ENCODE results near the gene SETD1A.
A peak's percentile ranks its signal among the peaks of the same experiment; 100 is the strongest.

SETD1A gene

DNA sequence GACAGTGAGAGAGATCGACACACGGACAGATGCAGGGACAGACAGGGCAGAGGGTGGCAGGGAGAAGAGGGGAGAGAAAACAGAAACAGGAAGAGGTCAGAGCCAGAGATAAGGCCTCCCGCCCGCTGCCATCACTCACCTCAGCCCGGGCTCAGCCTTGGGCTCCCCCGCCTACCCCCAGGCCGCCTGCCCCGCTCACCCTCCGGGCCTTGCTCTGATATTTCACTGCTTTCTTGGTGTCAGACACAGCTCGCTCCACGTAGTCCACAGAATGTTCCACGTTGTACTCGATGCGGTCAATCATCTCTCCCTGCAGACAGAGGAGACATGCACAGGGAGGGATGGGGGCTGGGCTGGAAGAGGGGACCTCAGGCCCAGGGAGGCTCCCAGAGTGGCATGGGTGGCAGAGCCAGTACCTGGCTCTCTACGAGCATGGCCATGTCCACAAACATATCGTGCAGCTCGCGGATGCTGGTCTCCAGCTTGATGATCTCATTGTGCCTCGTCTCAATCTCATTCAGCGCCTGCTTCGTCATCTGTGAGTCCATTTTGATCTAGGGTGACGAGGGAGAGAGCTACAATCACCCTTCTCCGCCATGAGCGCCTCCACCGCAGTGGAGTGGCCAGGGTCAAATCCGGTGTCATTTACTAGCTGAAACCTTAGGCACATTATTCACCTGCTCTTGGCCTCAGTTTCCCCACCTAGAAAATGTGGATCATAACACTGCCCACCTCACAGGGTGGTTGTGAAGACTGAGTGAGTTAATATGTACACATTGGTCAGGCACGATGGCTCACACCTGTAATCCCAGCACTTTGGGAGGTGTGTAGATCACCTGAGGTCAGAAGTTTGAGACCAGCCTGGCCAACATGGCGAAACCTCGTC, 35.6 kb downstream of the SETD1A start:
- in situ Hi-C loops (cut with MboI; ENCODE audit: low pct_unique_long_range_greater_than_20kb, low sequenced_read_pairs): no loop called here

GRCh38 chr16:30995927-30996323, 38.4 kb downstream of the SETD1A start:
- DNase-seq: no peak
- in situ Hi-C loops (cut with MboI; ENCODE audit: low pct_unique_long_range_greater_than_20kb, low sequenced_read_pairs): no loop called here

More for the DNA sequence above, 35.6 kb downstream of the SETD1A start:
- peak; percentile 58 for DNase-seq

- in situ Hi-C loops (cut with MboI; ENCODE audit: low pct_unique_long_range_greater_than_20kb, low sequenced_read_pairs): no loop called here
- no peak for DNase-seq
Observed at GRCh38 chr16:30996324-30996984, 38.9 kb downstream of the SETD1A start.

DNA sequence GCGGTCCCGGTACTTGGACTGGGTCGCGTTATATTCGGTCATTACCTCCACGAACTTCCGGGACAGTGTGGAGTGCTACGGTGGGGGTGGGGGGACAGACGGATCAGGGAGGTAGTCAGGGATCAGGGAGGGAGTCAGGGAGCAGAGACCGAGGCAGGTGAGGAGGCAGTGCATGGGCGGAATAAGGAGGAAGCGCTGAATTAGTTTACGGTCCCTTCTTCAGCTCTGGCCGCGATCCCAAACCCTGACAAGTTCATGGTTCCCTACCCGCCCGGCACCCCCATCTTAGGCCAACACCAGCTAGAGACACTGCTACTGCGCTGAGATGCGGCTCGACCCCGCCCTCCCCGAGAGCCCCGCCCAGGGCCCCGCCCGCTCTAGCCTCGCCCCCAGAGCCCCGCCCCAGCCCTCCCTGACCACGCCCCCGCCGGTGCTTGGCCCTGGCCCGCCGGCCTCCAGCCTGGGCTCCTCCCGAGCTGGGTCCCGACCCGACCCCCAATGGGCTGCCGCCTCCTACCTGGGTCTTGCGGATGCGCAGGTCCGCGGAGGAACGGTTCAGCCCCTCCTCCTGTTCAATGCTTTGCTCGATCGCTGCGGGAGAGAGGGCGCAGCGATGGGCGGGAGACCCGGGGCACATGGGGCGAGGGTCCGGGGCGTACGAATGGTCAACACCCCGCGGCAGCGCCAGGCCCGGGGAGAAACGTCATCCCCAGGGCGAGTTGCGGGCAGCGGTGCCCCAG, 39.6 kb downstream of the SETD1A start:
- no peak for DNase-seq
- in situ Hi-C loops (cut with MboI; ENCODE audit: low pct_unique_long_range_greater_than_20kb, low sequenced_read_pairs): no loop called here

- DNase-seq: no peak
- in situ Hi-C loops (cut with MboI; ENCODE audit: low pct_unique_long_range_greater_than_20kb, low sequenced_read_pairs): no loop called here
Observed at GRCh38 chr16:30997725-30998711, 40.5 kb downstream of the SETD1A start.

GRCh38 chr16:30998852-30999761, 41.6 kb downstream of the SETD1A start:
- in situ Hi-C loops (cut with MboI; ENCODE audit: low pct_unique_long_range_greater_than_20kb, low sequenced_read_pairs): no loop called here
- no peak for DNase-seq

DNA sequence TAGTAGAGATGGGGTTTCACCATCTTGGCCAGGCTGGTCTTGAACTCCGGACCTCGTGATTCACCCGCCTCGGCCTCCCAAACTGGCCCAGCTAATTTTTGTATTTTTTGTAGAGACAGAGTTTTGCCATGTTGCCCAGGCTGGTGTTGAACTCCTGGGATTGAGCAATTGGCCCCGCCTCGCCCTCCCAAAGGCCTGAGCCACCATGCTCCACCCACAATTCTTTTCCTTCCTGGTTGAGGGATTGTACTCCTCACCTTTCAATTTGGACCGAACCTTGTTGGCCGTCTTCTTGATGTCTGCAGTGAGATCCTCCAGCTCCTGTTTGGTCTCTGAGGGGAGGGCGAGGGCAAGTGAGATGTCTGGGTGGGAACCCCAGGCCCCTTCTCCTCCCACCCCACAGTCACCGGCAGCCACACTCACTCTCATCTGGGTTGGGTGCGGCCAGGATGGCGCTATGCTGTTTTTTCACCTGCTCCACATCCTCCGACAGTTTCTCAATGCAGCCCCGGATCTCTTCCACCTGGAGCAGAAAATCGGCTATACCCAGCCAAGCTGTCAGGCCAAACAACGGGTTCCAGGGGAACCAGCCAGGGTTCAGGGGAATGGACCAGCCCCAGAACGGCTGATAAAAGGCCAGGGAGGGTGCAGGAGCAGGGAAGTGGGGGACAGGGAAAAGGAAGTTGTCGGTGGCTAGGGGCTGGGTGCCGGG, 43.3 kb downstream of the SETD1A start:
- in situ Hi-C loops (cut with MboI; ENCODE audit: low pct_unique_long_range_greater_than_20kb, low sequenced_read_pairs): no loop called here
- DNase-seq: no peak

DNA sequence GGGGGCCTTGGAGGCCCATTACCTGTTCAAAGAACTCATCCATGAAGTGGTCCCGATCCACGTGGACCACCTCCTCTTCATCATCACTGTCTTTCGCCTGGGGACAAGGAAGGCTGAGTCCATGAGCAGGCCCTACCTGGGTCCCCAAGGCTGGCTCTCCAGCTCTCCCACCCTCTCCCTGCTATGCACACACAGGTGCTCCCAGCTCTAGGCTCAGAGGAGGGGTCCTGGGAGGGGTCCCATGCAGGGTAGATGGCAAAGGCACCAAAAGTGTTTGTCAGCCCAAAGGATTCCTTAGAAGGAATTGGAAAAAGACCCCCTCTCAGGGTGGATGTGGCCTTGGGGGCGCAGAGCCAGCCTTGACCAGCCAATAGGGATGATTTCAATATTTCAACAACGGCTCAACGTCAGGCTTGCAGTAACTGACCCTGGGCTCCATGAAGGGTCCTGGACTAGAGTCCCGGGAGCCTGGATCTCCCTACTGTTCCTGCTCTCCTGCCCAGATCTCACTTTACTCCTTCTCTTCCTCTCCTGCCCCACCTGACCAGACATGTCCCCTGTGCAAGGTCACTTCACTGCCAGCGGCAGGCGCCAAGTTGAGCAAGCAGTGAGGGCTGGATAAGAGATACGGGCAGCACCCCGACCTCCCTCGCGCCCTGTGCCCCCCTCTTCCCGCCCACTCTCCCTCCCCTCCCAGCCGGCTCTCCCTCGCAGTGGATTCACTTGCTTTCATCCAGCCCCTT, 44.1 kb downstream of the SETD1A start:
- no peak for DNase-seq
- in situ Hi-C loops (cut with MboI; ENCODE audit: low pct_unique_long_range_greater_than_20kb, low sequenced_read_pairs): no loop called here

DNA sequence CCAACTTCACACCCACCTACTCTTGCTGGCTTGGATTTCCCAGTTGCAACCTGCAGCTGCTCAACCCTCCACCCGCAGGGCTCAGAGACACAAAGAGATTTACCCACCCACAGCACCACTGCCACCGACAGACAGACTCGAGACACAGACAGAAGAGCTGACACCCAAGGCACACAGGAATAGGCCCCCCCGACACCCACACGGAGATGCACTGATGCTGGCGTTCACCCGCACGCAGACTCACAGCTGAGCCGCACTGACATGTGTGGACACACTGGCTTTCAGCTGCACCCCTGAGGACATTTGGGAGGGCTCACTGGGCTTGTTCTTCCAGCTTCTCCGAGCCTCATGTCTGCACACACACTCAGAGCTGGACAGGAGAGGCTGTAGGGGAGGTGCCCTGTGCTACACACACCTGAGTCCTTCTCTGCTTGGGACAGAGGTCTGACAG, 44.7 kb downstream of the SETD1A start:
- in situ Hi-C loops (cut with MboI; ENCODE audit: low pct_unique_long_range_greater_than_20kb, low sequenced_read_pairs): no loop called here
- no peak for DNase-seq

GRCh38 chr16:31002862-31003341, 45.3 kb downstream of the SETD1A start:
- no peak for DNase-seq
- in situ Hi-C loops (cut with MboI; ENCODE audit: low pct_unique_long_range_greater_than_20kb, low sequenced_read_pairs): no loop called here

DNA sequence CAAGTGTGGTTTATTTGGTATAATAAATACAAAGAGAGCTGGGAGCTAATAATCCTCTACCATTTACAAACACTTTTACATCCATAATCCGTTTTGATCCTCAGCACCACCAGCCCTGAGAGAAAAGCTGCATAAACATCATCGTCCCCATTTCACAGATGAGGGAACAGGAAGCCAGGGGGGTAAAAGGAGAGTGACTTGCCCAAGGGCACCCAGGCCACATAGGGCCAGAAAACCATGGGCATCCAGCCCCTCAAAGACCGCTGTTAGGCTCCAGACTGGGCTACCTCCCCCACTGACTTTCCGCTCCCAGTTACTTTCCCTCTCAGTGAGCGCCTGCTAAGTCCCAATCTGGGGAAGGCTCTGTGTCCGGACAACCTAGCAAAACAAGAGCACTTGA, 46.2 kb downstream of the SETD1A start:
- no peak for DNase-seq
- in situ Hi-C loops (cut with MboI; ENCODE audit: low pct_unique_long_range_greater_than_20kb, low sequenced_read_pairs): no loop called here

GRCh38 chr16:31004658-31005057, 47.1 kb downstream of the SETD1A start:
- DNase-seq: no peak
- in situ Hi-C loops (cut with MboI; ENCODE audit: low pct_unique_long_range_greater_than_20kb, low sequenced_read_pairs): no loop called here

DNA sequence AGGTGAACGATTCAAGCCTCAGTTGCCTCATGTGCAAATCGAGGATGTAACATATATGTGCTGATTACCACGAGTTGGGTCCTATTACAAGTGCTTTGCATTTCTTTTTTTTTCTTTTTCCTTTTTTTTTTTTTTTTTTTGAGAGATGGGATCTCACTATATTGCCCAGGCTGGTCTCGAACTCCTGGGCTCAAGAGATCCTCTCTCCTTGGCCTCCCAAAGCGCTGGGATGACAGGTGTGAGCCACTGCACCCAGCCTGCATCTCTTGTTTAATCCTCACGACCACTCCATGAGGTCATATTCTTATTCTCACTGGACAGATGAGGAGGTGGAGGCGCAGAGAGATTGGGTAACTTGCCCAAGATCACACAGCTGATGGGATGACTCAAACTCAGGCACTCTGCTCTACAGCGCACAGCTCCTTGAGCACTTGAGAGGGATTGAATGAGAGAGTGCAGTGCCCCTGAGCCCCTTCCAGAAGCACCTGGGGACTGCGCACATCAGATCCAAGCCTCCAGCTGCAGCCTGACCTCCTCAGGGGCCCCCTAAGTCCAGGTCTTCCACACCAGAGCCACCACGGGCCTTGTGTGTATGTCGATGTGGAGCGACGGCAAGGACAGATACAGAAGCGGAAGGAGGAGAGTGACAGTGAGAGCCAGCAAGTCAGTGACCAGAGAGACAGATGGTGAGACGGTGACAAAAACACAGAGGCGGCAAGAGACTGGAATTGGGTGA, 48.0 kb downstream of the SETD1A start:
- no peak for DNase-seq
- in situ Hi-C loops (cut with MboI; ENCODE audit: low pct_unique_long_range_greater_than_20kb, low sequenced_read_pairs): no loop called here

GRCh38 chr16:31006086-31006385, 48.5 kb downstream of the SETD1A start:
- in situ Hi-C loops (cut with MboI; ENCODE audit: low pct_unique_long_range_greater_than_20kb, low sequenced_read_pairs): no loop called here

GRCh38 chr16:31006589-31006988, 49.0 kb downstream of the SETD1A start:
- no peak for DNase-seq
- in situ Hi-C loops (cut with MboI; ENCODE audit: low pct_unique_long_range_greater_than_20kb, low sequenced_read_pairs): no loop called here

More at GRCh38 chr16:31006086-31006385, 48.5 kb downstream of the SETD1A start:
- no peak for DNase-seq

GRCh38 chr16:31007684-31008083, 50.1 kb downstream of the SETD1A start:
- in situ Hi-C loops (cut with MboI; ENCODE audit: low pct_unique_long_range_greater_than_20kb, low sequenced_read_pairs): no loop called here
- DNase-seq: no peak
